GM12878 (cell line): ENCODE results near the gene ZER1. TPM values are rescaled to one million over a fixed set of nuclear protein-coding genes. Genes with fewer than 3 reads are reported as not detected.

Source experiments
- ATAC-seq: fragments of 200-7000 bp; cut with Tn5 transposase; 3 replicates; pipeline ENCODE4 v1.9.1; 2020; ENCODE audit warnings: mild to moderate bottlenecking, moderate library complexity
- BruUV-seq: library from RNA; stranded (reverse); fragments of 400-500 nt; replicated peaks from 2 replicates; lab custom pipeline; 2021; lab: Mats Ljungman, UMichigan
- CTCF ChIA-PET: fragments of 300-600 bp; sonication (Branson Sonifier 250); formaldehyde crosslinking; extraction: SDS; loops from one replicate; lab custom pipeline; 2021; ENCODE audit warnings: inconsistent platforms; lab: Yijun Ruan, JAX
- POLR2A ChIA-PET: fragments of 350-600 bp; formaldehyde crosslinking; extraction: SDS; loops from one replicate; lab custom pipeline; 2021; ENCODE audit warnings: inconsistent platforms; lab: Charles Lee
- RAD21 ChIA-PET: fragments of 300-600 bp; sonication (Branson Sonifier 250); formaldehyde crosslinking; loops from one replicate; lab custom pipeline; 2023; ENCODE audit warnings: antibody characterized with exemption; ENCODE audit not compliant: unreplicated experiment; lab: Charles Lee
- SMC1A ChIA-PET: fragments of 300-600 bp; sonication (Branson Sonifier 250); formaldehyde crosslinking; loops from one replicate; lab custom pipeline; 2023; ENCODE audit not compliant: unreplicated experiment, uncharacterized antibody; lab: Charles Lee
- DNase-seq: peaks from one replicate; pipeline ENCODE4 v3.0.0-alpha.2; 2011; ENCODE audit warnings: low read depth, low spot score
- FAIRE-seq: peaks from 3 replicates; lab custom pipeline; 2011; peaks lifted over from hg19 to GRCh38; lab: Jason Lieb, UNC
- H2AFZ ChIP-seq: 2 replicates; pipeline ENCODE4 v1.6.0; 2011; ENCODE audit warnings: low read depth, low read length, control low read depth; ENCODE audit not compliant: control insufficient read depth
- H3K27ac ChIP-seq: 2 replicates; pipeline ENCODE4 v1.5.1; 2011; ENCODE audit warnings: control low read depth; ENCODE audit not compliant: control insufficient read depth, insufficient read depth
- H3K27me3 ChIP-seq, 2 experiments: replicated peaks in 1 of 2; 2 replicates each; pipeline versions ENCODE4 v1.6.0 to v1.6.1; 2011; ENCODE audit warnings: low read length in 1 of 2; ENCODE audit not compliant: control insufficient read depth in 2 of 2, insufficient read depth in 2 of 2
- H3K36me3 ChIP-seq, 2 experiments: 2 replicates each; pipeline ENCODE4 v1.5.1; 2011; ENCODE audit warnings: low read length in 1 of 2; ENCODE audit not compliant: control insufficient read depth in 2 of 2, insufficient read depth in 2 of 2
- H3K4me1 ChIP-seq: 2 replicates; pipeline ENCODE4 v1.6.1; 2011; ENCODE audit warnings: mild to moderate bottlenecking, low read length, moderate library complexity, mixed read lengths; ENCODE audit not compliant: control insufficient read depth, insufficient read depth
- H3K4me2 ChIP-seq: 2 replicates; pipeline ENCODE4 v1.6.0; 2011; ENCODE audit warnings: control low read depth; ENCODE audit not compliant: control insufficient read depth, insufficient read depth
- H3K4me3 ChIP-seq: fragments of 200-600 bp; sonication (generic); 2 replicates; pipeline ENCODE4 v1.5.1; 2016
- H3K79me2 ChIP-seq: 2 replicates; pipeline ENCODE4 v1.6.0; 2011; ENCODE audit warnings: low read length; ENCODE audit not compliant: control insufficient read depth, insufficient read depth
- H3K9ac ChIP-seq: 2 replicates; pipeline ENCODE4 v1.8.0; 2011; ENCODE audit warnings: low read length, control low read depth, mixed read lengths; ENCODE audit not compliant: control insufficient read depth, insufficient read depth
- H3K9me3 ChIP-seq: replicated peaks from 3 replicates; pipeline ENCODE4 v1.5.1; 2011; ENCODE audit warnings: mild to moderate bottlenecking, low read length; ENCODE audit not compliant: control insufficient read depth, insufficient read depth
- H4K20me1 ChIP-seq: 2 replicates; pipeline ENCODE4 v1.6.0; 2011; ENCODE audit not compliant: control insufficient read depth, insufficient read depth
- CBFB ChIP-seq: IDR thresholded peaks from 2 replicates; pipeline ENCODE4 v1.6.1; 2016; ENCODE audit warnings: antibody characterized with exemption, low read depth
- CHD2 ChIP-seq: IDR thresholded peaks from 2 replicates; pipeline ENCODE4 v1.6.1; 2011; ENCODE audit warnings: low read depth, low read length, improper control_type of control experiment, borderline replicate concordance
- CREM ChIP-seq: IDR thresholded peaks from 2 replicates; pipeline ENCODE4 v1.6.1; 2014; ENCODE audit warnings: antibody characterized with exemption, low read depth
- HDAC6 ChIP-seq: fragments of 200-600 bp; sonication (generic); IDR thresholded peaks from one replicate; pipeline ENCODE4 v1.8.0; 2017; ENCODE audit warnings: antibody characterized with exemption; ENCODE audit not compliant: unreplicated experiment
- IKZF2 ChIP-seq, 2 experiments: fragments of 450-650 bp; IDR thresholded peaks; 2 replicates each; pipeline ENCODE4 v1.6.1; 2017; ENCODE audit warnings: mild to moderate bottlenecking in 2 of 2, moderate library complexity in 2 of 2
- JUND ChIP-seq: IDR thresholded peaks from 2 replicates; pipeline ENCODE4 v1.6.1; 2012; ENCODE audit warnings: low read depth, mild to moderate bottlenecking, low read length, improper control_type of control experiment, moderate library complexity
- MXI1 ChIP-seq: fragments of 150-350 bp; IDR thresholded peaks from 2 replicates; pipeline ENCODE4 v1.6.1; 2011; ENCODE audit warnings: low read depth, mild to moderate bottlenecking, inconsistent platforms, low read length, improper control_type of control experiment
- POU2F2 ChIP-seq: IDR thresholded peaks from 3 replicates; pipeline ENCODE4 v1.6.1; 2011; ENCODE audit warnings: low read depth, mild to moderate bottlenecking, low read length, borderline replicate concordance
- RCOR1 ChIP-seq: conservative IDR thresholded peaks from 2 replicates; pipeline ENCODE4 v1.6.1; 2012; ENCODE audit warnings: low read depth, low read length, improper control_type of control experiment
- RELA ChIP-seq: fragments of 450-650 bp; IDR thresholded peaks from 2 replicates; pipeline ENCODE4 v1.8.0; 2014; ENCODE audit warnings: borderline replicate concordance; ENCODE audit not compliant: partially characterized antibody
- RFX5 ChIP-seq: IDR thresholded peaks from 2 replicates; pipeline ENCODE4 v1.6.1; 2011; ENCODE audit warnings: low read depth, low read length, improper control_type of control experiment
- SIX5 ChIP-seq: IDR thresholded peaks from 2 replicates; pipeline ENCODE4 v1.6.1; 2011; ENCODE audit warnings: mild to moderate bottlenecking, low read depth, low read length, moderate library complexity; ENCODE audit not compliant: severe bottlenecking
- TARDBP ChIP-seq: IDR thresholded peaks from 2 replicates; pipeline ENCODE4 v1.6.1; 2016; ENCODE audit warnings: borderline replicate concordance
- WGBS: methylation state at CpG from one replicate; pipeline ENCODE4 v1.1.6; 2016; ENCODE audit warnings: low lambda C conversion rate; ENCODE audit not compliant: insufficient replicate concordance, insufficient coverage; ENCODE audit errors: missing lambda C conversion rate; 5-methylcytosine and 5-hydroxymethylcytosine counted together
- in situ Hi-C: fragments of 300-500 bp; cut with MboI; formaldehyde crosslinking; loops from 9 replicates; pipeline ENCODE4 v1.14.3; 2018; ENCODE audit warnings: mixed read lengths
- intact Hi-C: fragments of 100-400 bp; cut with micrococcal nuclease; formaldehyde crosslinking; loops from one replicate; pipeline ENCODE4 v1.14.2; 2022; ENCODE audit not compliant: unreplicated experiment
- polyA plus RNA-seq, 11 experiments: library from polyadenylated mRNA; depleted of rRNA in 4 of 11; unstranded in 6 of 11; stranded (reverse) in 5 of 11; fragments of >200 nt; fragmentation: Nextera tagmentation in 4 of 11; fragmentation: Illumina TruSeq in 1 of 11; extraction: Ambion mirVana in 4 of 11; extraction: Trizol in 1 of 11; gene quantifications; 1 replicate in 1 of 11; 2 replicates in 10 of 11; pipeline versions ENCODE4 v1.2.1 to v1.2.3, GENCODE V29; 2011 to 2016; ENCODE audit warnings: inconsistent platforms in 2 of 11, missing spikeins in 2 of 11, low read depth in 1 of 11
- total RNA-seq, 4 experiments: library from RNA; depleted of rRNA in 3 of 4; stranded (reverse); fragments of >200 nt in 3 of 4; fragmentation: Illumina TruSeq in 1 of 4; extraction: Trizol in 1 of 4; gene quantifications; 2 replicates each; pipeline versions ENCODE4 v1.2.1 to v1.2.3, GENCODE V29; 2013 to 2021
- TF ChIP-seq, protein P1 (sequence below): IDR thresholded peaks from 2 replicates; pipeline ENCODE4 v1.6.1; 2011; ENCODE audit warnings: low read depth, mild to moderate bottlenecking, low read length, moderate library complexity, borderline replicate concordance; ENCODE audit errors: extremely low read depth
- TF ChIP-seq, protein P2 (sequence below): IDR thresholded peaks from 2 replicates; pipeline ENCODE4 v1.6.1; 2012; ENCODE audit warnings: low read depth, low read length, improper control_type of control experiment

ZER1 gene
- total and polyA plus RNA-seq, 10 of the 15 experiments (the other 5 are each of a cell fraction or from before 2014, with no cell fraction given): 0.32 to 16.9 (median 7.9) TPM

DNA sequence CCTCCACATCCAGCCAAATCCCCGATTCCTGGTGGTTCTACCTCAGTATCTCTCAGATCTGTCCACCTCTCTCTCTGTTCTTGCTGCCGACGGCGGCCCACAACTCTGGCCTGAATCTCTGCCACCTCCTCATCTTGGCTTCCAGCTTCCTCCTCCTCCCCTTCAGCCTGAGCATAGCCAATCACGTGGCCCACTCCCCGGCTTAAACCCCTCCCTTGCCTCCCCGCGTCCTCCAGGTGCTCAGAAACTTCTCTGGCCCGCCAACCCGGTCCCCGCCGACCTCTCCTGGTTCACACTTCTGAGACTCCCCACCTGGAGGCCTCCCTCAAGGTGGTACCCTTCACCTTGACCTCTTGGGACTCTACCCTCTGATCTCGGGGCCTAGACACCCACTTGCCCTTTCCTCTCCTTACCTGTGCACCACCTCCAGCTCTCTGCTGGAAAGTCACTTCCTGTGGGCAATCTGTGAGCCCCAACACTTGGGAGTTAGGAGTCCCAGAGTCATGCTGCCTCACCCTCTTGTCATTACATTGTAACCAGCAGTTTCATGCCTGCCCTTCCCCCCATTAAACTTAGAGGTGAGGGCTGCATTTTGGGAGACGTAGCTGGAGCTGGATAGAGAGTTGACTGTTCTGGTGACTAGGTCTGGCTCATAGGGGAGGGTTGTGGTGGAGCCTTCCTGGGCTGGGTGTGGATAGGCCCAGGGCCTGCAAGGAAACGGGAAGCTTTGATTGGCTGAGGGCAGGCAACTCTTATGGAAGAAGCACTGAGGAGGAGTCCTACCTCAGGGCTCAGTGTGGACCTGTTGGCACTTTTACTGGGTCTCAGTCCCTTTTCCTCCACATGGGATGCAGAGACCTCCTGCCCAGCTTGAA is 87.2 kb downstream of the ZER1 start (continued):
- TF ChIP-seq IKZF2 (IDR thresholded peaks at IDR 0.05) (peak; percentile 64 to 66; a peak in 3 of 4 replicates), MXI1 (0 out of 2 replicates have a peak, but pooled peaks have one; percentile 45)

DNA sequence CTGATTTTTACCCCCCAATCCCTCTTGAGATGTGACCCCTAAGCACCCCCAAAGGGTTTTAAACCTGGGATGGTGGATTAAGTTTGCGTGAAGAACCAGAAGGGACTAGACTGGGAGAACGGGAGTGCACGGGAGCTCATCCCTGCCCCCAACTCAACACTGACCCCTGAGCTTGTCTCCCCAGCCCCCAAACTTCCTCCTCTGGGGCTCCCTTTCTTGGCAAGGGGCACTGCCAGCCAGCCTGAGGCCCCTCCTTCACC is 87.7 kb downstream of the ZER1 start:
- H3K9me3 ChIP-seq: no peaks in the 10 kb centered on the region
- H3K9ac ChIP-seq: peak overlapping the region; percentile 96
- FAIRE-seq (no peak), ATAC-seq (peak; percentile 3), DNase-seq (no peak)
- peaks cover 13% of the 10 kb centered on the region; the same call in 1 of the 2 replicates for H3K4me1 ChIP-seq
- H3K4me2 ChIP-seq: peak overlapping the region; percentile 80
- peak overlapping the region; percentile 95 for H3K4me3 ChIP-seq
- H3K27me3 ChIP-seq: no peaks in the 10 kb centered on the region
- 0% methylated on average over 3 of the region's 3 CpGs for WGBS
- no peaks in the 10 kb centered on the region for H4K20me1 ChIP-seq
- H3K27ac ChIP-seq: peak overlapping the region; percentile 96
- TF ChIP-seq, protein P1, sequence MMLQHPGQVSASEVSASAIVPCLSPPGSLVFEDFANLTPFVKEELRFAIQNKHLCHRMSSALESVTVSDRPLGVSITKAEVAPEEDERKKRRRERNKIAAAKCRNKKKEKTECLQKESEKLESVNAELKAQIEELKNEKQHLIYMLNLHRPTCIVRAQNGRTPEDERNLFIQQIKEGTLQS: no peak
- TF ChIP-seq HDAC6: peak; percentile 24
- no peak for TF ChIP-seq POU2F2
- TF ChIP-seq CREM: 0 out of 2 replicates have a peak, but pooled peaks have one; percentile 4
- no peak for TF ChIP-seq JUND
- 0 out of 2 replicates have a peak, but pooled peaks have one; percentile 22 for TF ChIP-seq TARDBP
- peak; percentile 69 for TF ChIP-seq CBFB
- TF ChIP-seq SIX5: no peak
- TF ChIP-seq RFX5: no peak
- TF ChIP-seq RCOR1: no peak
- 0 out of 2 replicates have a peak, but pooled peaks have one; percentile 9 for TF ChIP-seq CHD2
- TF ChIP-seq MXI1: no peak; the same call in 1 of the 2 replicates
- TF ChIP-seq, protein P2, sequence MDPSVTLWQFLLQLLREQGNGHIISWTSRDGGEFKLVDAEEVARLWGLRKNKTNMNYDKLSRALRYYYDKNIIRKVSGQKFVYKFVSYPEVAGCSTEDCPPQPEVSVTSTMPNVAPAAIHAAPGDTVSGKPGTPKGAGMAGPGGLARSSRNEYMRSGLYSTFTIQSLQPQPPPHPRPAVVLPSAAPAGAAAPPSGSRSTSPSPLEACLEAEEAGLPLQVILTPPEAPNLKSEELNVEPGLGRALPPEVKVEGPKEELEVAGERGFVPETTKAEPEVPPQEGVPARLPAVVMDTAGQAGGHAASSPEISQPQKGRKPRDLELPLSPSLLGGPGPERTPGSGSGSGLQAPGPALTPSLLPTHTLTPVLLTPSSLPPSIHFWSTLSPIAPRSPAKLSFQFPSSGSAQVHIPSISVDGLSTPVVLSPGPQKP: 0 out of 2 replicates have a peak, but pooled peaks have one; percentile 0
- no peak for TF ChIP-seq RELA
- POLR2A ChIA-PET: interaction anchor here (0.6 to 2.1 kb wide), 20 partner anchors 8 to 264 kb away, joined by 3 to 33 read pairs (median 4); partner anchors contain the start of genes GLE1 and ZDHHC12
- intact Hi-C loops (loop anchor here (10.0 kb wide), 1 partner anchor 129 kb away; the partner anchor contains the start of gene SPTAN1), in situ Hi-C loops (no loop called here)
- RAD21 ChIA-PET: interaction anchor here (0.7 to 1.7 kb wide), 7 partner anchors 9 to 611 kb away, joined by 3 to 6 read pairs (median 4); partner anchors contain the start of genes SPTAN1 and ZDHHC12
- CTCF ChIA-PET: interaction anchor here (1.0 to 1.3 kb wide), 4 partner anchors 11 to 24 kb away, joined by 3 to 4 read pairs (median 4); partner anchors contain the start of gene PKN3
- H2AFZ ChIP-seq: 0 out of 2 replicates have a peak overlapping the region, but pooled peaks have one; percentile 2
- peaks cover 73% of the 10 kb centered on the region for H3K79me2 ChIP-seq
- BruUV-seq: TSS peak; percentile 93
- 0 out of 4 replicates have a peak, but pooled peaks cover 0 to 4% of the 10 kb centered on the region in 2 experiments for H3K36me3 ChIP-seq
- SMC1A ChIA-PET: interaction anchor here (0.9 to 2.9 kb wide), 10 partner anchors 8 to 388 kb away, joined by 3 to 12 read pairs (median 4); partner anchors contain the start of gene SPOUT1
